Measurements from ENCODE around the gene GPR153.

DNA sequence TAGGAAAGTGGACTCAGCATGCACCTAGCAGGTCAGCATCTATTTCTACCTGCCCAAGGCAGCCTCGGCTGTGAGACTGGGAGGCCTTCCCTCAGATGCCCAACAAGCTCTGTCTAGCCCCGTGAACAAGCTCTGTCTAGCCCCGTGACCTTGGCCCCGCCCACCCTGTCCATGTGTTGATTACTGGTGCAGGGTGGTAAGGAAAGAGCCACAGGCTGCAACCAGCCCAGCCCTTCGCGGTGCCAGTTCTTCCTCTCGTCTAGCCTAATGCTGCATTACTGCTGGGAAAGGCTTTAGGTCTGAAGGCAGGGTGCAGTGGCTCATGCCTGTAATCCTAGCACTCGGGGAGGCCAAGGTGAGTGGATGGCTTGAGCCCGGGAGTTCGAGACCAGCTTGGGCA lies 2.2 kb downstream of the GPR153 start:
- TF ChIP-seq POLR2A (IDR thresholded peaks at IDR 0.05): no peak
- TF ChIP-seq, protein P1, sequence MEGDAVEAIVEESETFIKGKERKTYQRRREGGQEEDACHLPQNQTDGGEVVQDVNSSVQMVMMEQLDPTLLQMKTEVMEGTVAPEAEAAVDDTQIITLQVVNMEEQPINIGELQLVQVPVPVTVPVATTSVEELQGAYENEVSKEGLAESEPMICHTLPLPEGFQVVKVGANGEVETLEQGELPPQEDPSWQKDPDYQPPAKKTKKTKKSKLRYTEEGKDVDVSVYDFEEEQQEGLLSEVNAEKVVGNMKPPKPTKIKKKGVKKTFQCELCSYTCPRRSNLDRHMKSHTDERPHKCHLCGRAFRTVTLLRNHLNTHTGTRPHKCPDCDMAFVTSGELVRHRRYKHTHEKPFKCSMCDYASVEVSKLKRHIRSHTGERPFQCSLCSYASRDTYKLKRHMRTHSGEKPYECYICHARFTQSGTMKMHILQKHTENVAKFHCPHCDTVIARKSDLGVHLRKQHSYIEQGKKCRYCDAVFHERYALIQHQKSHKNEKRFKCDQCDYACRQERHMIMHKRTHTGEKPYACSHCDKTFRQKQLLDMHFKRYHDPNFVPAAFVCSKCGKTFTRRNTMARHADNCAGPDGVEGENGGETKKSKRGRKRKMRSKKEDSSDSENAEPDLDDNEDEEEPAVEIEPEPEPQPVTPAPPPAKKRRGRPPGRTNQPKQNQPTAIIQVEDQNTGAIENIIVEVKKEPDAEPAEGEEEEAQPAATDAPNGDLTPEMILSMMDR (IDR thresholded peaks at IDR 0.05): no peak

All from Peyer's patch (tissue), 4 donors.